GM18517 (cell line): ENCODE results near the gene PCGF2.
A peak's percentile ranks its signal among the peaks of the same experiment; 100 is the strongest.

Experiments
- ATAC-seq: cut with Tn5 transposase; IDR thresholded peaks from one replicate; pipeline ENCODE4 v1.9.1; 2021; ENCODE audit warnings: mild to moderate bottlenecking, moderate library complexity; ENCODE audit not compliant: unreplicated experiment

PCGF2 gene

DNA sequence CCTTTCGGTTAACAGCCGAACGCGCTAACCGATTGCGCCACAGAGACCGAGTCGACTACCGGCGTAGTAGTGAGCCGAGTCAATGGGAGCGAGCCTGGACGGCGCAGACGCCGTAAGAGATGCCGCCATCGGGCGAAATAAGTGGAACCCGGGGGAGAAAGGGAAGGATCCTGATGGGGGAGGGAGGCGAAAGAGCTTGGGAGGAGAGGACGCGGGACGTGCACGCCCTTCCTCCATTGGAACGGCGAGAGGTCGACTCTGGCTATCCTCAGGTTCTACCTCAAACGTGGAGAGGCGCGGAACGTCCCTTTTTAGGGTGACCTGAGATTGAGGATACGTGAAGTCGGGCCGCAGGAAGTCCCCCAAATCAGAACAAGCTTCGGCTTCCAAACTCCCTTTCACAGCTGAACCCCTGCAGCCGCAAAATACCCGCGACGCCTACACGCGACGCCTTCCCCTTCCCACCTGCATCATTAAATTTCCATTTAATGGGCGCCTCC lies 3.7 kb upstream of the PCGF2 start:
- peak; percentile 27 for ATAC-seq

DNA sequence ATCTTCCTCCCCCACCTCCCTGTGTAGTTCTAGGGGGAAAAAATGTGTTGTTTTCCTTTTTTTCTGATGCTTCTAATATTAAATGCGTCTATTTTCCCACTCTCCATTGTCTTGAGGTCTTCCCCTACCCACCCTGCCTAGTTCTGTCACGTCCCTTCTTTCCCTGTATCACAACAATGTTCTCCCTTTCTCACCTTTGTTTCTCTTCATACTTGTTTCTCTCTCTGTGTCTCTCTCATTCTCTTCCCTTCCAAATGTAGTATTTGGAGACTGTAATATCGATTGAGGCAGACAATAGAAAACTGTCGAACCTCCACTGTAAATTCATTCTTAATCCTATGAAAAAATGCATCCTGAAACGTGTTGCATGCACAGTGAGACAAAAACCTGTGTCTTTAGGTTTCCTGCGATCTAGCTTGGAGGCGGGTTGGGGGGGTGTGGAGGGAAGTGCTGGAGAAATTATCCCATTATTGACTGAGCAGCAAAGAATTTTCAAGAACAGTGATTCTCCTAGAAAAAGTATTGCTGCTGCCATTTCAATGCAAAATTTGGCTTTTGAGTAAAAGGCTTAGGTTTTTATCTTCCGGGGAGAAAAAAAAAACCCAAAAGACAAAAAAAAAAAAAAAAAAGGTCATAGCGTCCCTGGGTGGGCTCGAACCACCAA lies 3.1 kb upstream of the PCGF2 start:
- no peak for ATAC-seq

DNA sequence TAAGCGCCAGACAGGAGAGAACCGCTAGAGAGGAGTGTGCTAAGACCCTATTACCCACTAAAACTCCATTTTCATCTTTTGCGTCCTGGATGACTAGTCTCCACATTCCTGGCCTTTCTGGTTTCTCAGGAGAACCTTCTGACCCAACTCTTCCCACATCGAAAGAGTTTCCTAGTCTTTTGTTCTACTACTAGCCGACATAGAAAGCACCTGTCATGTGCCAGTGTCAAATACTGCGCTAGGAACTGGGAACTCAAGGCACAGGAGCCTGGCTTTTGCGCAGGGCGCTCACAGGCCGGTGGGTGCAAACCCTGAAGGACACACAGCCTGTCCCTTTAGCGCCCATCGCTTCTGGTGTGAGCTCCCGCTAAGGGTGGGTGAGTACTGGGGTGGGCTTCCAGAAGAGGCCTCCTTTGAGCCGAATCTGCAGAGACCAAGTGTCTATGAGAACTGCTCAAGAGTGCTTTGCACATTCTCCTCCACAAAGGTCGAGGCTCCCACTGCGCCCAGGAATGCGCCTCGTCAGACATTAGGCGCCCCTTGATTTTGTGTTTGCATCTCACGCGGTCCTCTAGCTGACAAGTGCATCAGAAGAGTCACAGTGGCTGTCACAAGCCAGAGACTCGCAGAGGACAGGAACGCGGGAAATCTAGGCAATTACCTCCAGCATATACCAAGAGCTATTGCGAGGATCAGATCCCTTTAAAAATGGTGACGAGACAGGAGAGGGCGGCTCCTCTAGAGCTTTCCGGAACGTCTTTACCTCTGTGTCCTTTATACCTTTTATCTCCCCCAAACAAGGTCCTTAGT lies 2.4 kb upstream of the PCGF2 start:
- ATAC-seq, result no peak

DNA sequence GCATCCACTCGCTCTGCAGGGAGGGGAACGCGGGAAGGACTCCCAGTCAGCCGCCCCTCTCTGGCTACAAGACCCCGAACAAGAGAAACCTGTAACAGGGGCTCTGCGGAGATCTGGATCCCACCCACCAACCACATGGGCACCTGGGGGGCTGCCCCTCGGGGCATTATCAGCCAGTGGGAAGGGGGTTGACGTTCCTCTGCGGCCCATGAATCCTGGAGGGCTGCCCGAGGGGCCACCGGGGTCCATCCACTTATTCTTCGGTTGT lies 1.8 kb upstream of the PCGF2 start:
- no peak for ATAC-seq

DNA sequence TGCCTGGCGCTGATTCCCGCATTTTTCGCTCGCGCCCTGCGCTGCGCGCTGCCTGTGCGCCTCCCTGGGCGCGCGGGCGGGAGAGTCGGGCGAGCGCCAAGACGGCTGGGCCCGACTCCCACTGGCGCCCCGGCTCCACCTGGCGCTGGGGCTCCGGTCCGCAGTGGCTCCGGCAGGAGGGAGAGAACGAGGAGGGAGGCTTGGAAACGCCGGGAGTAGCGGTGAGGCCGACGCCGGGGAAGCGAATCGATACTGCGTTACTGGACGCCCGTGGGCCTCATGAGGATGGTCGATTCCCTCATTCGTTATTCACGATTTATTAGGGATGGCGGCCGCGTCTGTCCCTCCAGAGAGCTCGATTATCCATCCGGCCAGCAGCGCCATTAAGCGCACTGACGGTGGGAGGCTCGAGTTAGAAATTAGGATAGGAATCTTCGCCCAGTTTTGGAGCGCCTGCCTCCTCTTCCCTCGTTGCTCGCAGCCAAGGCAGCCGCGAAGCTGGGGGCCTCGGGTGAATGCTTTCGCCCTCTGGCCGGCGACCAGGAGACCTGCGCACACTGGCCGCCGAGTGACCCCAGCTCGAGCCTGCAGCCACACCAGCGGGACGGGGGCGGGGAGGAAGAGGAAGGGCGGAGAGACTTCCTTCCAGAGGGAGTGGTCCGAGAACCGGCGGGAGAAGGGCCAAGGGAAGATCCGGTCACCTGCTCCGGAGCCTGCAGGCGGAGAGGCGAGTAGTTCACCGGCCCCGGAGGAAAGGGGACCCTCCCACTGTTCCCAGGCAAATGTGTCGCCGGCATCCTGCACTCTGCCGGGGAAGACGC lies 1.3 kb upstream of the PCGF2 start:
- no peak for ATAC-seq

DNA sequence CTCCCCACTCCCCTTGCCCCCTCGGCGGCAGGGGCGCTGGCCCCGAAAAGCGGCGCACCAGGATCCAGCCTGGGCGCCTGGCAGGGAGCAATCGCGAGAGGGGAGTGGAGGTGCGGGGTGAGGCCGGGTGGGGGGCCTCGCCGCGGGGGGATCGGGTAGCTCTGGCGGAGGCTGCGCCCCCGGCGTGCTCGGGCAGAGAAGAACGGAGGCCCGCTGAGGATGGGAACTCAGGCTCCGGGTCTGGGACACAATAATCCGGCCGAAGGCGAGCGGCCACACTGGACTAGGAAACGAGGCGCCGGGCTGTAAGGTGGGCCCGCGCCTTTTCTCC lies 721 bp upstream of the PCGF2 start:
- ATAC-seq, result no peak

DNA sequence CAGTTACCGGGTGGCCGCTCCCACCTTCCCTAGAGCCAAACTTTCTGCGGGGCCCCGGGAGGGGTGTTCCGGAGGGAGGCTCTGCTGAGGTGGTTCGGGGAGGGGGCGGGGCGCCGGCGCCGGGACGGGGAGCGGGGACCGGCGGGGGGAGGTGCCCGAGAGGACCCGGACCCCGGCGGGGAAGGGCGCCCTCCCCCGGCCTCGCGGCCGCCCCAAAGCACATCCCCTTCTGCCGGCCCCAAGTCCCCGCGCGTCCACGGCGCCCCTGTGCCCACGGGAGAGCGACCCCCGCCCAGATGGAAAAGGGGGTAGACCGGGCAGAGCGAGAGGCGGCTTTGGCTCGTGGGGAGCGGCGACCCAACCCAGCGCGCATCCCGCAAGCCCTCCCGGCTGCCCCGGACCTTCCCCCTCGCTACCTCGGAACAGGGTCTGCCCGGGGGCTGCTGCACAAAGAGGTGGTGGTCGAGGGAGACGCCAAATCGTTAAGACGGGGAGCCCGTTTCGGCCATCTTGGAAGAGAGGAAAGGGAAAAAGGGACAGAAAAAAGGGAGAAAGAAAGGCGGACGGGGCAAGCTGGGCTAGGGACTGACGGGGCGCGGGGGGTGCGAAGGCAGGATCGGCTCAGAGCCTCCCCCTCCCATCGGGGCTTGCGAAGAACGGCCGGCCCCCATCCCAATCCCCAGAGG lies 530 bp downstream of the PCGF2 start:
- ATAC-seq, result no peak

- no peak for ATAC-seq
Measured at GRCh38 chr17:38746849-38747462, 1.2 kb downstream of the PCGF2 start.

DNA sequence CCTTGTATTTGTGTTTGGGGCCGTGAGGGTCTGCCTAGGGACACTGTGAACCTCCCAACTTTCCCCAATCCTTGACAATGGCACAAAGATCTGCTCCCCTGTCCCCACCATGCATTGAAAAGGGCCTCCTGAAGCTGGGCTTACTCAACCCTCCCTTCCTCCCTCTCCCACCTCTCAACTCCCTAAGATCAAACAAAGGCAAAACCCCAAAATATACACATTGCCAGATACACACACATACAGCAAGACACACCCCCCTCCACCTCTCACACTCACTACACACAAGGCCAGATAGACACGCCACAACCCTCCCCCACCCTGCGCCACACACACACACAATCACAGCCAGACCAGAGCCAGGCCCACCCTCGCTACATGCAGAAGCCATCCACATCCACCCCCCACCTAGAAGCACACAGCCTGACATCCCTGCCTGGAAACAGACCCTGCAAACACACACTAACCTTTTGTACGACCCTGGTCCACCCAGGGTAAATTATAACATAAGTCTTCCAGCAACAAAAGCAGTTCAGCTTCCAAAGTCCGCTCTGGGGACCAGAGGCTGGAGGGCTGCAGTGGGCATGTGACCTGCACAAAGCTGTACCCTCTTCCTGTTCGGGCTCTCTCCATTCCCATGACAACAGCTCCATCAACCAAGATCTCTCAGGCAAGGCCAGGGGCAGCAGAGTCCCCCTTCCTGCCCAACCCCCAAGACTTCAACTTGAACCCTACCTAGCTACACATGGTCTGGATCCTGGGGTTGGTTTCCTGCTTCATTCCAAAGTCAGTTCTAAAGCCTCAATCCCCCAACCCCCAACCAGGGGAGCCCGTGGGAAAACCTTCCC lies 1.9 kb downstream of the PCGF2 start:
- no peak for ATAC-seq

DNA sequence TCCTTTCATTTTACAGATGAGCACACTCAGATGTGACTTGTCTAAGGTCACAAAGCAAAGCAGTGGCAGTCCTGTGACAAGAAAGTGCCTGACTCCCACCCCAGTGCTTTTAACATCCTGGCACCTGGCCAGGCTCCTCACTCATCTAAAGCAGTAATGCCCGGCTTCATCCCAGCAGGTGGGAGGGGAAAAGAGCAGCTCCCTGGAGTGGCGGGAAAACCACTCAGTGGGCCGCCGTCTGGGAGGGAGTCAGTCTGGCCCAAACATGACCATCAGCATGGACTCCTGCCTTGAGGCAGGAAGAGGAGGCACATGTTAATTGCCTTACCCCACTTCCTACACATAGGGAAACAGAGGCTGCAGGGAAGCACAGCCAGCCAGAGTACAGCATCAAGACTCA lies 2.6 kb downstream of the PCGF2 start:
- ATAC-seq, result no peak

DNA sequence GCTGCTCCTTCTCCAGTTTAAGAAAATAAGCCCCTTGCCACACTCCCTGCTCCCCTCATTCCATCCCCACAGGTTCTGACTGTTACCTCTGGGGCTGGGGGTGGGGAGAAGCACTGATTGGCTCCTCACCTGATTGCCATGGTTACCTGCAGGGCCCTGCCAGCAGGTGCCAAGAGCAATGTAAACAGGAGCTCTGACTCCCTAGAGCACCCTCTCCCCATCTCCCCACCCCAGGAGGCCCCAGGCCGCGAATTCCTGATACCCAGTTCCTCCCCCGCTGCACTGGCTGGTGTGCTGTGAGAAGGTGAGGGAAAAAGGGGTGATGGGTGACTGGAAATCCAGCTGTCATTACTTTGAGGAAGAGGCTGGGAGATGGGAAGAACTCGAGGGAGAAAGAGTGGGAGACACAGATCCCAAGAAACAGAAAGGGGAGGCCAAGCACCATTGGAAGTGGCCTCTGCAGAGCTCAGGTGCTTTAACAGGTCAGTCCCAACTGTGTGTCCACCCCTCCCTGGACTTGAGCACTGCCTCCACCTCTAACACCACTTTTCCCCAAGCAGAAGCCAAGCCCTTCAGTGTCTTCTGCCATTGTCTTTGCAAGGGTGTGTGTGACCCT lies 4.5 kb downstream of the PCGF2 start:
- no peak for ATAC-seq

DNA sequence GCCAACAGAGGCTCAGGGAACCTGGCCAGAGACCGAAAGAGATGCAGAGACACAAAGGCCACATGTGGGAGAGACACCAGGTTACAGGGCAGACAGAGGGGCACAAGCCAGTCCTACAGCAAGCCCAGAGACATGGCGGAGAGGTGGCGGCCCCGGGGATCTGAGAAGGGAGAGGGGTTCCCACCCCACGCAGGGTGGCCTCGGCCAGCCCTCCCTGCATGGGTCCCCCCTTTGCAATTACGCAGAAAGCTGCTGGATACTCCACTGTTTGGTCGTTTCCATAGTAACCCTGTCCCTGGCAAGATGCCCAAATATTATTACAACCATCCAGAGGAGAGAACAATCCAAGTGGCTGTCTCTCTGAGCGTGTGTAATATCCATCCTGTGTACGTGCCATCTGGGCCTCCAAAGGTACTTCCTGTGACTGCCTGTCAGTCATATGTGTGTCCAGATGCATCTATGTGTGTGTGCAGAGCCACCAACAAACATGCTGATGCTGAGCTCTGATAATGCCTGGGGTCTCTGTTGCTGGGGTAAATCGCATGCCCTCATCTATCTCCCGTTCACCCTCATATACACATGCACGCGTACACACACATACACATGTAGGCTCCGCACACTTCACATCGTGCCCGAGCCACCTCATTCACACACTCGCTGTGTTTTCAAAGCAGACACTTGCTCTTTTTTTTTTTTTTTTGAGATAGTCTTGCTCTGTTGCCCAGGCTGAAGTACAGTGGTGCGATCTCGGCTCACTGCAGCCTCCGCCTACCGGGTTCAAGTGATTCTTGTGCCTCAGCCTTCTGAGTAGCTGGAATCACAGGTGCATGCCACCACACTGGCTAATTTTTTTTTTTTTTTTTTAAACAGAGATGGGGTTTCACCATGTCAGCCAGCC lies 5.5 kb downstream of the PCGF2 start:
- ATAC-seq, result no peak

GRCh38 chr17:38741921-38742410 lies 6.2 kb downstream of the PCGF2 start:
- no peak for ATAC-seq

- no peak for ATAC-seq
Measured at GRCh38 chr17:38741461-38741860, 6.7 kb downstream of the PCGF2 start.

DNA sequence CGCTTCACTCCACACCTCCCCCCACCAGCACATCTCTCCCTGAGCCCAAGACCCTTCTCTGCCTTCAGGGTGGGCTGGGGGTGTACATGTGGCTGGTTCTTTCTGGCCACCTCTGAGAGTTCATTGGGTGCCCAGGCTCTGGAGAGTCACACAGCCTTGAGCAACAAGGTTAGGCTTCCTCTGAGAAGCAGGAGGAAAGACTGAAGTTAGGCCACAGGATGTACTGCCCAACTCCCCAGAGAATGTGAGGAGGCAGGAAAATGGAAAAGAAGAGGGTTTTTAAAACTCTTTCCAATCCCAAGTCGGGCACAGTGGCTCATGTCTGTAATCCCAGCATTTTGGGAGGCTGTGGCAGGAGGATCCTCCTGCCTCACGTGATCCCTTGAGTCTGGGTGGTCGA lies 7.3 kb downstream of the PCGF2 start:
- ATAC-seq, result no peak

GRCh38 chr17:38740044-38740443 lies 8.1 kb downstream of the PCGF2 start:
- ATAC-seq, result no peak

DNA sequence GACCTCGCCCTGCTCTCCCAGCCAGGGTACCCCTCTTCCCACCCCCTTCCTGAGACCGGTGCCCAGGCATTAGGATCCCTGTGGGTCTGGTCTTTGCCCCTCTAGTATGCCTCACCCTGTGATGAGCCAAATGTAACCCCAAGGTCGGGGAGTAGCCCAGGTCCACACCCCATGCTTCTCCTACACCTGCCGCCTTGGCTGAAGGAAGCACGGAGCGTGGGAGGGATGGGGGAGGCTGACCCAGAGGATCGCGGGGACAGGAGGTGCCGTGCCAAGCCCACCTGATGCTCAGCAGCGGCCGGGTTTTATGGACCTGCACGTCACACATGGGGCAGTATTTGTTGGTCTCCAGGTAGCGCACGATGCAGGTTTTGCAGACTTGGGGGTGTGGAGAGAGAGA lies 8.8 kb downstream of the PCGF2 start:
- ATAC-seq, result no peak

- ATAC-seq, result no peak
Measured at GRCh38 chr17:38738686-38739085, 9.4 kb downstream of the PCGF2 start.
